ENCODE results near the gene RNF144B. TPM values are rescaled to one million over a fixed set of nuclear protein-coding genes. Genes with fewer than 3 reads are reported as not detected.
A peak's percentile ranks its signal among the peaks of the same experiment; 100 is the strongest.

Gene RNF144B
- total and polyA plus RNA-seq, 2 of the 13 experiments (the other 11 are each of a cell fraction or from before 2014, with no cell fraction given): 1.8 to 4.3 TPM

GRCh38 chr6:18511211-18511610 is 124.1 kb downstream of the RNF144B start:
- FAIRE-seq (no peak), DNase-seq (ENCODE audit: low spot score) (no peak), ATAC-seq (no peak)
- no peak overlapping the region for H2AFZ ChIP-seq (ENCODE audit: low read length)
- in situ Hi-C loops (cut with HindIII; ENCODE audit: extremely low pct_ligation_motif_present, low pct_unique_long_range_greater_than_20kb) (no loop called here), intact Hi-C loops (cut with micrococcal nuclease; ENCODE audit: unreplicated experiment) (no loop called here)
- no peaks in the 10 kb centered on the region for H4K20me1 ChIP-seq (ENCODE audit: insufficient read depth, low read length)
- H3K36me3 ChIP-seq (replicated peaks in 1 of 2; ENCODE audit: control insufficient read depth in 1 of 2, insufficient read depth in 2 of 2, low read length in 2 of 2): no peaks in the 10 kb centered on the region
- no peak overlapping the region for H3K9ac ChIP-seq (ENCODE audit: insufficient read depth, low read depth, low read length)
- WGBS (ENCODE audit: low lambda C conversion rate): 59% methylated on average over 6 of the region's 8 CpGs
- TF ChIP-seq ZSCAN30 (CRISPR knock-in tag; IDR thresholded peaks at IDR 0.05) (no peak), ZFP37 (CRISPR knock-in tag; IDR thresholded peaks at IDR 0.05; ENCODE audit: borderline replicate concordance) (no peak), ZNF251 (CRISPR knock-in tag; IDR thresholded peaks at IDR 0.05) (no peak), SRF (IDR thresholded peaks at IDR 0.05; ENCODE audit: low read depth, low read length) (no peak), ZNF790 (CRISPR knock-in tag; IDR thresholded peaks at IDR 0.05; ENCODE audit: borderline replicate concordance) (no peak), TFE3 (CRISPR knock-in tag; IDR thresholded peaks at IDR 0.05) (no peak)
- H3K27me3 ChIP-seq (ENCODE audit: control insufficient read depth in 1 of 2, insufficient read depth in 2 of 2, low read length in 2 of 2): peaks cover 0 to 5% of the 10 kb centered on the region in 2 experiments; a peak in 1 of 5 replicates
- H3K9me3 ChIP-seq (ENCODE audit: low read length): no peaks in the 10 kb centered on the region
- CTCF ChIA-PET (ENCODE audit: low intra/inter-chr PET ratio, low total read pairs): no interaction called here
- H3K79me2 ChIP-seq (ENCODE audit: insufficient read depth, low read length): no peaks in the 10 kb centered on the region
- no peak overlapping the region for H3K27ac ChIP-seq (ENCODE audit: extremely low read length, insufficient read depth, low read length)
- H3K4me2 ChIP-seq (ENCODE audit: low read depth, low read length): no peak overlapping the region
- no peak overlapping the region for H3K4me3 ChIP-seq (replicated peaks in 1 of 3; ENCODE audit: insufficient read depth in 1 of 3, low read depth in 2 of 3, low read length in 3 of 3)
- no TSS peak for BruUV-seq (replicated peaks)
- H3K4me1 ChIP-seq (ENCODE audit: insufficient read depth, low read length): no peaks in the 10 kb centered on the region
- POLR2A ChIA-PET: no interaction called here

GRCh38 chr6:18513253-18513798 is 126.2 kb downstream of the RNF144B start:
- H3K4me2 ChIP-seq (ENCODE audit: low read depth, low read length): no peak overlapping the region
- no TSS peak for BruUV-seq (replicated peaks)
- intact Hi-C loops (cut with micrococcal nuclease; ENCODE audit: unreplicated experiment) (no loop called here), in situ Hi-C loops (cut with HindIII; ENCODE audit: extremely low pct_ligation_motif_present, low pct_unique_long_range_greater_than_20kb) (no loop called here)
- H4K20me1 ChIP-seq (ENCODE audit: insufficient read depth, low read length): no peaks in the 10 kb centered on the region
- H2AFZ ChIP-seq (ENCODE audit: low read length): no peak overlapping the region
- no peaks in the 10 kb centered on the region for H3K9me3 ChIP-seq (ENCODE audit: low read length)
- no peaks in the 10 kb centered on the region for H3K36me3 ChIP-seq (replicated peaks in 1 of 2; ENCODE audit: control insufficient read depth in 1 of 2, insufficient read depth in 2 of 2, low read length in 2 of 2)
- WGBS (ENCODE audit: low lambda C conversion rate): 4% methylated on average over 2 of the region's 2 CpGs
- no peaks in the 10 kb centered on the region for H3K79me2 ChIP-seq (ENCODE audit: insufficient read depth, low read length)
- H3K27me3 ChIP-seq (ENCODE audit: control insufficient read depth in 1 of 2, insufficient read depth in 2 of 2, low read length in 2 of 2): 0 out of 5 replicates have a peak, but pooled peaks cover 0 to under 1% of the 10 kb centered on the region in 2 experiments
- no peak overlapping the region for H3K4me3 ChIP-seq (replicated peaks in 1 of 3; ENCODE audit: insufficient read depth in 1 of 3, low read depth in 2 of 3, low read length in 3 of 3)
- FAIRE-seq: no peak
- no peaks in the 10 kb centered on the region for H3K4me1 ChIP-seq (ENCODE audit: insufficient read depth, low read length)
- TF ChIP-seq ZNF816 (CRISPR knock-in tag; IDR thresholded peaks at IDR 0.05; ENCODE audit: borderline replicate concordance) (no peak), ZNF772 (CRISPR knock-in tag; IDR thresholded peaks at IDR 0.05) (no peak), FOXK2 (IDR thresholded peaks at IDR 0.05) (no peak), SYNCRIP (IDR thresholded peaks at IDR 0.05; ENCODE audit: insufficient read depth, low read depth, low read length) (no peak), AGO2 (optimal IDR thresholded peaks at IDR 0.05; ENCODE audit: low read depth, low read length) (no peak), HOMEZ (CRISPR knock-in tag; IDR thresholded peaks at IDR 0.05; ENCODE audit: low read depth) (no peak), STAT6 (CRISPR knock-in tag; IDR thresholded peaks at IDR 0.05; ENCODE audit: borderline replicate concordance) (no peak), KLF11 (CRISPR knock-in tag; IDR thresholded peaks at IDR 0.05) (no peak)
- ATAC-seq: peak; percentile 22; the same call in 2 of the 3 replicates
- H3K9ac ChIP-seq (ENCODE audit: insufficient read depth, low read depth, low read length): no peak overlapping the region
- DNase-seq (ENCODE audit: low spot score): no peak
- ChIA-PET CTCF (ENCODE audit: low intra/inter-chr PET ratio, low total read pairs) (no interaction called here), POLR2A (no interaction called here)
- H3K27ac ChIP-seq (ENCODE audit: extremely low read length, insufficient read depth, low read length): no peak overlapping the region
